Astrocyte (in vitro differentiated cells and primary cell): ENCODE measurements around the gene SLC9B1.

ENCODE experiments used
- CTCF ChIP-seq: IDR thresholded peaks from 2 replicates; pipeline ENCODE4 v1.5.1; 2011; ENCODE audit warnings: low read depth, mild to moderate bottlenecking, inconsistent platforms, low read length, moderate library complexity; ENCODE audit not compliant: insufficient read depth
- EZH2 ChIP-seq: IDR thresholded peaks from 2 replicates; pipeline ENCODE4 v1.6.1; 2012; ENCODE audit warnings: mild to moderate bottlenecking, low read length, inconsistent platforms; ENCODE audit not compliant: insufficient read depth

- TF ChIP-seq CTCF (no peak), EZH2 (no peak)
Observed at GRCh38 chr4:103052779-103053178, 33.3 kb upstream of the SLC9B1 start.
